Testis (tissue), 3 donors: ENCODE measurements around the gene CDC42. TPM values are rescaled to one million over a fixed set of nuclear protein-coding genes. Genes with fewer than 3 reads are reported as not detected.

Experiments used
- DNase-seq: peaks from one replicate; pipeline ENCODE4 v3.0.0-alpha.2; 2019
- H3K27ac ChIP-seq, 2 donors: fragments of 200-600 bp; sonication (generic); one replicate each; pipeline ENCODE4 v1.5.1; 2019
- H3K27me3 ChIP-seq: fragments of 200-600 bp; sonication (generic); one replicate; pipeline ENCODE4 v1.5.1; 2019
- H3K36me3 ChIP-seq: fragments of 200-600 bp; sonication (generic); one replicate; pipeline ENCODE4 v1.5.1; 2017; ENCODE audit warnings: low read depth; ENCODE audit errors: missing control alignments
- H3K4me1 ChIP-seq: fragments of 200-600 bp; sonication (generic); one replicate; pipeline ENCODE4 v1.5.1; 2019
- H3K4me3 ChIP-seq, 2 donors: fragments of 200-600 bp; sonication (generic); one replicate each; pipeline ENCODE4 v1.5.1; 2017 to 2019
- H3K9me3 ChIP-seq: fragments of 200-600 bp; sonication (generic); one replicate; pipeline ENCODE4 v1.5.1; 2017
- CTCF ChIP-seq, 3 experiments: fragments of 450-650 bp in 2 of 3; fragments of 200-600 bp in 1 of 3; sonication (generic) in 1 of 3; IDR thresholded peaks; one replicate each; pipeline ENCODE4 v1.5.1; 2016 to 2019; ENCODE audit warnings: antibody characterized with exemption in 3 of 3, mild to moderate bottlenecking in 2 of 3, moderate library complexity in 1 of 3
- POLR2A ChIP-seq: fragments of 450-650 bp; IDR thresholded peaks from one replicate; pipeline ENCODE4 v1.6.1; 2017; ENCODE audit warnings: antibody characterized with exemption, mild to moderate bottlenecking, moderate library complexity
- WGBS, 2 donors: methylation state at CpG; one replicate each; pipeline ENCODE4 v1.1.5; 2018; 5-methylcytosine and 5-hydroxymethylcytosine counted together
- intact Hi-C: fragments of 100-400 bp; cut with DNase I; formaldehyde crosslinking; loops from one replicate; pipeline ENCODE4 v1.15.1; 2023; ENCODE audit warnings: low total_unique reads
- polyA plus RNA-seq: library from polyadenylated mRNA; stranded (reverse); fragments of 350-450 nt; fragmentation: Illumina TruSeq; extraction: RNeasy Lipid Tissue Mini Kit (QIAGEN cat#74804); gene quantifications from one replicate; pipeline ENCODE4 v1.2.3, GENCODE V29; 2014; ENCODE audit warnings: low read depth, low replicate concordance; ENCODE audit not compliant: insufficient read depth
- total RNA-seq, 2 donors: library from RNA; depleted of rRNA; stranded (reverse); fragments of >200 nt; gene quantifications; one replicate each; pipeline ENCODE4 v1.2.3, GENCODE V29; 2016

The CDC42 gene
- total and polyA plus RNA-seq, 3 donors from 2014 or later: 139 to 152 (median 147) TPM

- no peaks in the 10 kb centered on the region for H3K36me3 ChIP-seq
- intact Hi-C loops: no loop called here
These were observed 2.2 kb upstream of the CDC42 start for GRCh38 chr1:22050330-22050729.

GRCh38 chr1:22051607-22052114 lies 848 bp upstream of the CDC42 start:
- H3K4me1 ChIP-seq: peaks cover 22% of the 10 kb centered on the region
- TF ChIP-seq CTCF (IDR thresholded peaks at IDR 0.05) (no peak), POLR2A (no peak)
- DNase-seq: no peak
- no peak overlapping the region for H3K4me3 ChIP-seq
- no peaks in the 10 kb centered on the region for H3K27me3 ChIP-seq
- H3K27ac ChIP-seq: no peak overlapping the region
- 78% methylated on average over 13 of the region's 13 CpGs for WGBS, 2 donors
- H3K9me3 ChIP-seq: no peaks in the 10 kb centered on the region
- intact Hi-C loops: no loop called here
- H3K36me3 ChIP-seq: no peaks in the 10 kb centered on the region

More at GRCh38 chr1:22050330-22050729, 2.2 kb upstream of the CDC42 start:
- no peak overlapping the region for H3K27ac ChIP-seq
- TF ChIP-seq CTCF (IDR thresholded peaks at IDR 0.05) (no peak), POLR2A (no peak)
- DNase-seq: no peak
- H3K4me1 ChIP-seq: peaks cover 10% of the 10 kb centered on the region
- H3K9me3 ChIP-seq: no peaks in the 10 kb centered on the region
- no peak overlapping the region for H3K4me3 ChIP-seq
- 97 to 98% methylated on average over 3 of the region's 3 CpGs for whole genome bisulfite sequencing, 2 donors
- H3K27me3 ChIP-seq: no peaks in the 10 kb centered on the region

GRCh38 chr1:22053017-22053860 lies 730 bp downstream of the CDC42 start:
- no peaks in the 10 kb centered on the region for H3K9me3 ChIP-seq
- H3K4me1 ChIP-seq: peaks cover 28% of the 10 kb centered on the region
- intact Hi-C loops: no loop called here
- H3K27me3 ChIP-seq: no peaks in the 10 kb centered on the region
- no peak for TF ChIP-seq CTCF (IDR thresholded peaks at IDR 0.05)
- no peak for TF ChIP-seq POLR2A
- H3K27ac ChIP-seq: peak overlapping the region; percentile 95 to 100
- no peaks in the 10 kb centered on the region for H3K36me3 ChIP-seq
- 0 to 1% methylated on average over 24 to 38 of the region's 70 CpGs for WGBS, 2 donors
- peak overlapping the region; percentile 91 to 99 for H3K4me3 ChIP-seq
- peak; percentile 41 for DNase-seq

GRCh38 chr1:22053861-22054770 lies 1.6 kb downstream of the CDC42 start:
- H3K27ac ChIP-seq: peak overlapping the region; percentile 95 to 100
- H3K4me3 ChIP-seq: peak overlapping the region; percentile 91 to 99
- peaks cover 28% of the 10 kb centered on the region for H3K4me1 ChIP-seq
- H3K36me3 ChIP-seq: no peaks in the 10 kb centered on the region
- H3K27me3 ChIP-seq: no peaks in the 10 kb centered on the region
- TF ChIP-seq CTCF (IDR thresholded peaks at IDR 0.05): no peak
- TF ChIP-seq POLR2A: no peak
- peak; percentile 34 for DNase-seq
- WGBS, 2 donors: 26 to 28% methylated on average over 19 of the region's 19 CpGs
- intact Hi-C loops: no loop called here
- H3K9me3 ChIP-seq: no peaks in the 10 kb centered on the region
